HG02642 (cell line): ENCODE data around the gene DLL4.

Source experiments
- ATAC-seq: cut with Tn5 transposase; IDR thresholded peaks from one replicate; pipeline ENCODE4 v1.9.1; 2021; ENCODE audit warnings: mild to moderate bottlenecking; ENCODE audit not compliant: unreplicated experiment, poor library complexity

DLL4 gene

GRCh38 chr15:40928821-40929659 is at the start of gene DLL4:
TSS of gene DLL4 (plus strand) at chr15:40929340. CDS start at chr15:40929669, 329 bp downstream.
- ATAC-seq = no peak

DNA sequence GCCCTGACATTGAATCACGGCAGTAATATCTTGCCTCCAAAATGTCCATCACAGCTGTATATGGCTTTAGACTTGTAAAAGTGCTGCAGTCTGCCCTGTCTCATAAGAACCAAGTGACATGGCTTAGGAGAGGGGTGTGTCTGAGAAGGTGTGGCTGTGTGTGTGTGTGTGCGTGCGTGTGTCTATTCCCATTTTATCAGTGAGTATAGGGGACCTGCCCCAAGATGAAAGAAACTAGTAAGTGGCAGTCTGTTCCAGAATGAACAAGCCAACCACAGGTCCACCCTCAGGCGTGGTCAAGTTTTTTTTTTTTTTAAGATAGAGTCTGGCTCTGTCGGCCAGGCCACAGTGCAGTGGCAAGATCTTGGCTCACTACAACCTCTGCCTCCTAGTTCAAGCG is 49.5 kb upstream of the DLL4 start:
- no peak for ATAC-seq

GRCh38 chr15:40881351-40881750 is 47.8 kb upstream of the DLL4 start:
- no peak for ATAC-seq

DNA sequence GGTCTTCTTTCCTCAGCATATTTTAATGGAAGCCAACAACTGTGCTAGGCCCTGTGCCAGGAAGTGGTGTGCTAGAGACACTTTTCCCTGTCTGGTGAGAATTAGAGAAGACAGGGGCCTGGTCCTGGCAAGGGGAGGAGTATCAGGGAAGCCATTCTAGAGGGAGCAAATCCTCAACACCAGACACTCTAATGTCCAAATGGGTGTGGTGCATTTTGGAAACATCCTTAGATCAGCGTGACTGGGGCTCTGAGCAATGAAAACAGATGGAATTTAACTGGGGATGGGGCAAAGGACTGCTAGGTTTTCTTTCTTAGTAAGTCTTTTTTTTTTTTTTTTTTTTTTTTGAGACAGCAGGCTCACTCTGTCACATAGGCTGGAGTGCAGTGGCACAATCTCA is 42.6 kb upstream of the DLL4 start:
- no peak for ATAC-seq

DNA sequence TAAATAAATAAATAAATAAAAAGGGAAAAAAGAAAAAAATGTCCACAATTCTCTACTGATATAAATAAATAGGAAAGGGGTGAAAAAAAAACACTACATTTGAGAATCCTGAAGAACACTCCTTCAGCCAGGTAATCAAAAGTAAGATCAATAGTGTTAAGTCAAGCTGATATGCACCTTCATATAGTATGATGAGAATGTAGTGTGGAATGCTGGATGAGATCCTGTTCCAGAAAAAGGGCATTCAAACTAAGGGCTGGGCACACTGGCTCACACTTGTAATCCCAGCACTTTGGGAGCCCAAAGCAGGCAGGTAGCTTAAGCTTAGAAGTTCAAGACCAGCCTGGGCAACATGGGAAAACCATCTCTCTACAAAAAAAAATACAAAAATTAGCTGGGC is 40.0 kb upstream of the DLL4 start:
- no peak for ATAC-seq

- no peak for ATAC-seq
Observed at GRCh38 chr15:40891138-40891537, 38.0 kb upstream of the DLL4 start.

- ATAC-seq = no peak
Observed at GRCh38 chr15:40891810-40892446, 37.2 kb upstream of the DLL4 start.

GRCh38 chr15:40892447-40893012 is 36.6 kb upstream of the DLL4 start:
- ATAC-seq = no peak

DNA sequence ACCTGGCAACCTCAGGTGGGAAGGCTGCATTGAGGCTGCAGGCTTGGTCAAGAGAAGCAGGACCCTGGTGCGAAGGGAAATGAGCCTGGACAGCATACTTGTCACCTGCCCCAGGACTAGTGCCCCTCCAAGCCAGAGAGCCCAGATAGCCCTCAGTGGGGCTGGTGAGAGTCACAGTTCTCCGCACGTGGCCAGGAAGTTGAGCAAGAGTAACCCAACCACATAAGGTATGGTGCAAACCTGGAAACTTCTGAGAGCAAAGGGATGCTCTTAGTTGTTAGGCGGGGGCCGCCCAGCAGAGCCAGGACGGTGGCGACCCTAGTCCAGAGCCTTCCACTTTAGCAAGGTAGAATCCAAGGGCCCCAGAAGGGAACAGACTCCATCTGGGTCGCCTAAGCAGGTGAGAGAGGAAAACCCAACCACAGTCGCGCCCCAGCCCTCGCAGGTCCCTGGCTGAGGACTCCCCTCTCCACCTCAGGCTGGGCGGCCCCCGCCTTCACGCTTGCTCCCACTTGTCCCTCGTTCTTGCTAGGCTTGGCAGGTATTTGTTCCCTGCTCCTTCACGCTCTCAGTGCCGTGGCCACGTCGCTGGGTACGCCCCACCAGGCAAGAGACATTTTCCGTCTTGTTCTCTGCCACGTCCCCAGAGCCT is 36.0 kb upstream of the DLL4 start:
- ATAC-seq = no peak

GRCh38 chr15:40893733-40894680 is 35.1 kb upstream of the DLL4 start, which contains the start of gene VPS18:
TSS of gene VPS18 (plus strand) at chr15:40894450. CDS start at chr15:40894769, 319 bp downstream.
- peak; percentile 90 for ATAC-seq

GRCh38 chr15:40894681-40895448 is 34.3 kb upstream of the DLL4 start:
- peak; percentile 35 for ATAC-seq

DNA sequence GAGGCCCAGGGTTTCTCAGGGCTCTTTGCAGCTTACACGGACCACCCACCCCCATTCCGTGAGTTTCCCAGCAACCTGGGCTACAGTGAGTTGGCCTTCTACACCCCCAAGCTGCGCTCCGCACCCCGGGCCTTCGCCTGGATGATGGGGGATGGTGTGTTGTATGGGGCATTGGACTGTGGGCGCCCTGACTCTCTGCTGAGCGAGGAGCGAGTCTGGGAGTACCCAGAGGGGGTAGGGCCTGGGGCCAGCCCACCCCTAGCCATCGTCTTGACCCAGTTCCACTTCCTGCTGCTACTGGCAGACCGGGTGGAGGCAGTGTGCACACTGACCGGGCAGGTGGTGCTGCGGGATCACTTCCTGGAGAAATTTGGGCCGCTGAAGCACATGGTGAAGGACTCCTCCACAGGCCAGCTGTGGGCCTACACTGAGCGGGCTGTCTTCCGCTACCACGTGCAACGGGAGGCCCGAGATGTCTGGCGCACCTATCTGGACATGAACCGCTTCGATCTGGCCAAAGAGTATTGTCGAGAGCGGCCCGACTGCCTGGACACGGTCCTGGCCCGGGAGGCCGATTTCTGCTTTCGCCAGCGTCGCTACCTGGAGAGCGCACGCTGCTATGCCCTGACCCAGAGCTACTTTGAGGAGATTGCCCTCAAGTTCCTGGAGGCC is 29.5 kb upstream of the DLL4 start:
- no peak for ATAC-seq

GRCh38 chr15:40900256-40901052 is 28.7 kb upstream of the DLL4 start:
- no peak for ATAC-seq

- no peak for ATAC-seq
Observed at GRCh38 chr15:40901053-40901443, 28.1 kb upstream of the DLL4 start.

DNA sequence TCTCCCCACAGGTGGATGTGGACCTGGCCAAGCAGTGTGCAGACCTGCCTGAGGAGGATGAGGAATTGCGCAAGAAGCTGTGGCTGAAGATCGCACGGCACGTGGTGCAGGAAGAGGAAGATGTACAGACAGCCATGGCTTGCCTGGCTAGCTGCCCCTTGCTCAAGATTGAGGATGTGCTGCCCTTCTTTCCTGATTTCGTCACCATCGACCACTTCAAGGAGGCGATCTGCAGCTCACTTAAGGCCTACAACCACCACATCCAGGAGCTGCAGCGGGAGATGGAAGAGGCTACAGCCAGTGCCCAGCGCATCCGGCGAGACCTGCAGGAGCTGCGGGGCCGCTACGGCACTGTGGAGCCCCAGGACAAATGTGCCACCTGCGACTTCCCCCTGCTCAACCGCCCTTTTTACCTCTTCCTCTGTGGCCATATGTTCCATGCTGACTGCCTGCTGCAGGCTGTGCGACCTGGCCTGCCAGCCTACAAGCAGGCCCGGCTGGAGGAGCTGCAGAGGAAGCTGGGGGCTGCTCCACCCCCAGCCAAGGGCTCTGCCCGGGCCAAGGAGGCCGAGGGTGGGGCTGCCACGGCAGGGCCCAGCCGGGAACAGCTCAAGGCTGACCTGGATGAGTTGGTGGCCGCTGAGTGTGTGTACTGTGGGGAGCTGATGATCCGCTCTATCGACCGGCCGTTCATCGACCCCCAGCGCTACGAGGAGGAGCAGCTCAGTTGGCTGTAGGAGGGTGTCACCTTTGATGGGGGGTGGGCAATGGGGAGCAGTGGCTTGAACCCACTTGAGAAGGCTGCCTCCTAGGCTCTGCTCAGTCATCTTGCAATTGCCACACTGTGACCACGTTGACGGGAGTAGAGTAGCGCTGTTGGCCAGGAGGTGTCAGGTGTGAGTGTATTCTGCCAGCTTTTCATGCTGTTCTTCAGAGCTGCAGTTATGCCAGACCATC is 26.3 kb upstream of the DLL4 start:
- ATAC-seq = no peak

DNA sequence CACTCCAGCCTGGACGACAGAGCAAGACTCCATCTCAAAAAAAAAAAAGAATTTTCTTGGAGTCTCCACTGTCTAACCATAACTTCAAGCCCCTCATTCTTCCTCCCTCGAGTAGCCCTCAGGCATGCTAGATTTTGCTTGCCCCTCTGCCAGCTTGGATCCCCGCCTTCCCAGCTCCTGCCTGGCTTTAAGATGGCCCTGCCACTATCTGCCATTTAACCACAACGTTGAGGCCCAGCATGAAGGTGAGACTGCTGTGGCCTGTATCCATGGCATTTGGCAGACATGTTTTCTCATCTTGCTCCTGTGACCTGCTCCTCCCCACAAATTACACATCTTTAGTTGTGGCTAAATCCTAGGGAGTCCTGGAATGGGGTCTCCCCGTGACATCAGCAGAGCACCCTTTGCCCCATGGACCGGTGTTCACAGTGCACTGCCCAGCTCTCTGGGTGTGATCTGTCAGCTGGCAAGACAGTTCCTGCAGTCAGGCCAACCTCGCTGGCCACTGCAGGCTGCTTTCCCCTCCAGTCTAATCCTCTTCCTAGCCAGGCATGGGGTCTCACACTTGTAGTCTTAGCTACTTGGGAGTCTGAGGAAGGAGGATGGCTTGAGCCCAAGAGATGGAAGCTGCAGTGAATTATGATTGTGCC is 24.5 kb upstream of the DLL4 start:
- no peak for ATAC-seq
